MG63 (cell line): ENCODE results near the gene MAD1L1. TPM values are rescaled to one million over a fixed set of nuclear protein-coding genes. Genes with fewer than 3 reads are reported as not detected.

Source experiments
- DNase-seq: peaks from one replicate; pipeline ENCODE4 v3.0.0-alpha.2; 2020
- H3K27me3 ChIP-seq: fragments of 250-450 bp; sonication (Bioruptor Pico); 2 replicates; pipeline ENCODE4 v1.5.1; 2020; ENCODE audit warnings: mild to moderate bottlenecking, moderate library complexity
- H3K36me3 ChIP-seq: fragments of 250-450 bp; sonication (Bioruptor Pico); 2 replicates; pipeline ENCODE4 v1.5.1; 2020; ENCODE audit warnings: mild to moderate bottlenecking, moderate library complexity
- H3K4me3 ChIP-seq: fragments of 250-450 bp; sonication (Bioruptor Pico); 2 replicates; pipeline ENCODE4 v1.5.1; 2020; ENCODE audit warnings: mild to moderate bottlenecking, moderate library complexity
- H3K9me3 ChIP-seq: fragments of 250-450 bp; sonication (Bioruptor Pico); 2 replicates; pipeline ENCODE4 v1.5.1; 2020; ENCODE audit warnings: mild to moderate bottlenecking, moderate library complexity
- total RNA-seq: library from RNA; depleted of rRNA; stranded (reverse); fragments of >200 nt; shearing (Covaris generic); gene quantifications from 2 replicates; pipeline ENCODE4 v1.2.3, GENCODE V29; 2014; ENCODE audit warnings: low replicate concordance

MAD1L1 gene
- total RNA-seq, 1 experiment from 2014 or later = 65.1 TPM

- H3K36me3 ChIP-seq = no peaks in the 10 kb centered on the region
- H3K9me3 ChIP-seq = no peaks in the 10 kb centered on the region
- H3K4me3 ChIP-seq = no peak overlapping the region
- no peaks in the 10 kb centered on the region for H3K27me3 ChIP-seq
- no peak for DNase-seq
These were observed 223.2 kb downstream of the MAD1L1 start for GRCh38 chr7:2009541-2010001.

GRCh38 chr7:2008936-2009540 lies 223.7 kb downstream of the MAD1L1 start:
- no peaks in the 10 kb centered on the region for H3K9me3 ChIP-seq
- no peaks in the 10 kb centered on the region for H3K36me3 ChIP-seq
- H3K27me3 ChIP-seq = no peaks in the 10 kb centered on the region
- no peak for DNase-seq
- H3K4me3 ChIP-seq = no peak overlapping the region

- Histone ChIP-seq H3K27me3 (no peaks in the 10 kb centered on the region), H3K4me3 (no peak overlapping the region), H3K9me3 (no peaks in the 10 kb centered on the region), H3K36me3 (no peaks in the 10 kb centered on the region)
- DNase-seq = no peak
These were observed 224.4 kb downstream of the MAD1L1 start for GRCh38 chr7:2008101-2008935.

GRCh38 chr7:2007551-2007950 lies 225.2 kb downstream of the MAD1L1 start:
- H3K9me3 ChIP-seq = no peaks in the 10 kb centered on the region
- DNase-seq = no peak
- H3K36me3 ChIP-seq = no peaks in the 10 kb centered on the region
- H3K27me3 ChIP-seq = no peaks in the 10 kb centered on the region
- no peak overlapping the region for H3K4me3 ChIP-seq

GRCh38 chr7:2006921-2007381 lies 225.8 kb downstream of the MAD1L1 start:
- no peaks in the 10 kb centered on the region for H3K9me3 ChIP-seq
- no peaks in the 10 kb centered on the region for H3K27me3 ChIP-seq
- no peak for DNase-seq
- no peaks in the 10 kb centered on the region for H3K36me3 ChIP-seq
- no peak overlapping the region for H3K4me3 ChIP-seq

GRCh38 chr7:2006231-2006771 lies 226.4 kb downstream of the MAD1L1 start:
- Histone ChIP-seq H3K36me3 (no peaks in the 10 kb centered on the region), H3K27me3 (no peaks in the 10 kb centered on the region), H3K9me3 (no peaks in the 10 kb centered on the region), H3K4me3 (no peak overlapping the region)
- DNase-seq = no peak

- H3K27me3 ChIP-seq = no peaks in the 10 kb centered on the region
- no peaks in the 10 kb centered on the region for H3K9me3 ChIP-seq
- no peak overlapping the region for H3K4me3 ChIP-seq
- no peak for DNase-seq
- no peaks in the 10 kb centered on the region for H3K36me3 ChIP-seq
These were observed 227.0 kb downstream of the MAD1L1 start for GRCh38 chr7:2005786-2006185.

- no peaks in the 10 kb centered on the region for H3K27me3 ChIP-seq
- no peak overlapping the region for H3K4me3 ChIP-seq
- DNase-seq = no peak
- no peaks in the 10 kb centered on the region for H3K36me3 ChIP-seq
- no peaks in the 10 kb centered on the region for H3K9me3 ChIP-seq
These were observed 227.7 kb downstream of the MAD1L1 start for GRCh38 chr7:2004841-2005725.

GRCh38 chr7:2003931-2004812 lies 228.6 kb downstream of the MAD1L1 start:
- no peaks in the 10 kb centered on the region for H3K9me3 ChIP-seq
- no peak overlapping the region for H3K4me3 ChIP-seq
- DNase-seq = no peak
- no peaks in the 10 kb centered on the region for H3K27me3 ChIP-seq
- H3K36me3 ChIP-seq = no peaks in the 10 kb centered on the region

- no peaks in the 10 kb centered on the region for H3K9me3 ChIP-seq
- no peaks in the 10 kb centered on the region for H3K36me3 ChIP-seq
- no peak for DNase-seq
- no peaks in the 10 kb centered on the region for H3K27me3 ChIP-seq
- H3K4me3 ChIP-seq = no peak overlapping the region
These were observed 229.3 kb downstream of the MAD1L1 start for GRCh38 chr7:2003451-2003930.

- H3K9me3 ChIP-seq = no peaks in the 10 kb centered on the region
- no peaks in the 10 kb centered on the region for H3K27me3 ChIP-seq
- H3K4me3 ChIP-seq = no peak overlapping the region
- no peak for DNase-seq
- H3K36me3 ChIP-seq = no peaks in the 10 kb centered on the region
These were observed 229.9 kb downstream of the MAD1L1 start for GRCh38 chr7:2002561-2003450.

- Histone ChIP-seq H3K4me3 (no peak overlapping the region), H3K27me3 (no peaks in the 10 kb centered on the region), H3K36me3 (no peaks in the 10 kb centered on the region), H3K9me3 (no peaks in the 10 kb centered on the region)
- DNase-seq = no peak
These were observed 230.9 kb downstream of the MAD1L1 start for GRCh38 chr7:2001601-2002442.

GRCh38 chr7:2000746-2001321 lies 231.9 kb downstream of the MAD1L1 start:
- Histone ChIP-seq H3K9me3 (no peaks in the 10 kb centered on the region), H3K36me3 (no peaks in the 10 kb centered on the region), H3K27me3 (no peaks in the 10 kb centered on the region), H3K4me3 (no peak overlapping the region)
- DNase-seq = no peak

GRCh38 chr7:2000153-2000687 lies 232.5 kb downstream of the MAD1L1 start:
- H3K4me3 ChIP-seq = no peak overlapping the region
- no peaks in the 10 kb centered on the region for H3K9me3 ChIP-seq
- no peaks in the 10 kb centered on the region for H3K27me3 ChIP-seq
- no peak for DNase-seq
- H3K36me3 ChIP-seq = no peaks in the 10 kb centered on the region
